A673 (cell line): ENCODE measurements around the gene SLC19A1. TPM values are rescaled to one million over a fixed set of nuclear protein-coding genes. Genes with fewer than 3 reads are reported as not detected.

ENCODE experiments used
- BruUV-seq: library from RNA; stranded (reverse); fragments of 400-500 nt; replicated peaks from 2 replicates; lab custom pipeline; 2021; lab: Mats Ljungman, UMichigan
- CTCF ChIA-PET: fragments of 300-600 bp; sonication (Branson Sonifier 250); formaldehyde crosslinking; loops from one replicate; lab custom pipeline; 2022; ENCODE audit warnings: antibody characterized with exemption; lab: Charles Lee
- POLR2A ChIA-PET: fragments of 300-600 bp; sonication (Branson Sonifier 250); formaldehyde crosslinking; loops from one replicate; lab custom pipeline; 2022; ENCODE audit warnings: antibody characterized with exemption; ENCODE audit not compliant: low non-redundant PET; lab: Charles Lee
- DNase-seq: peaks from one replicate; pipeline ENCODE4 v3.0.0-alpha.2; 2015; ENCODE audit warnings: low spot score
- H3K27ac ChIP-seq: fragments of 200-600 bp; sonication (generic); 2 replicates; pipeline ENCODE4 v1.5.1; 2016; ENCODE audit warnings: mixed run types, low read depth, mild to moderate bottlenecking, mixed read lengths, antibody characterized with exemption, low read length; ENCODE audit not compliant: poor library complexity, severe bottlenecking
- H3K27me3 ChIP-seq: fragments of 200-600 bp; sonication (generic); replicated peaks from 2 replicates; pipeline ENCODE4 v1.6.1; 2017; ENCODE audit warnings: mixed run types, low read depth, mild to moderate bottlenecking, mixed read lengths, antibody characterized with exemption, low read length; ENCODE audit not compliant: insufficient read depth, poor library complexity
- H3K36me3 ChIP-seq: fragments of 200-600 bp; sonication (generic); 2 replicates; pipeline ENCODE4 v1.6.1; 2016; ENCODE audit warnings: mixed run types, mild to moderate bottlenecking, mixed read lengths, antibody characterized with exemption, low read length; ENCODE audit not compliant: insufficient read depth, poor library complexity, severe bottlenecking
- H3K4me1 ChIP-seq: fragments of 200-600 bp; sonication (generic); 2 replicates; pipeline ENCODE4 v1.6.1; 2017; ENCODE audit warnings: mixed run types, mild to moderate bottlenecking, mixed read lengths, antibody characterized with exemption, low read length; ENCODE audit not compliant: insufficient read depth, poor library complexity, severe bottlenecking
- H3K4me3 ChIP-seq: fragments of 200-600 bp; sonication (generic); 2 replicates; pipeline ENCODE4 v1.5.1; 2016; ENCODE audit warnings: low read depth, mixed run types, mild to moderate bottlenecking, mixed read lengths, low read length; ENCODE audit not compliant: poor library complexity, severe bottlenecking
- H3K9me3 ChIP-seq: fragments of 200-600 bp; sonication (generic); 2 replicates; pipeline ENCODE4 v1.6.1; 2016; ENCODE audit warnings: mixed run types, low read depth, mild to moderate bottlenecking, mixed read lengths, antibody characterized with exemption, low read length; ENCODE audit not compliant: poor library complexity, severe bottlenecking
- CTCF ChIP-seq: fragments of 300-800, 200-600 bp; sonication (generic); conservative IDR thresholded peaks from 2 replicates; pipeline ENCODE4 v1.5.1; 2017; ENCODE audit warnings: low read depth, mild to moderate bottlenecking, antibody characterized with exemption, low read length, moderate library complexity, mixed read lengths
- EZH2 ChIP-seq: fragments of 200-600 bp; sonication (generic); IDR thresholded peaks from 2 replicates; pipeline ENCODE4 v1.6.1; 2017; ENCODE audit warnings: borderline replicate concordance, low read depth, mild to moderate bottlenecking, mixed read lengths, antibody characterized with exemption, low read length; ENCODE audit not compliant: poor library complexity, severe bottlenecking
- intact Hi-C: fragments of 100-400 bp; cut with micrococcal nuclease; formaldehyde crosslinking; loops from one replicate; pipeline ENCODE4 v1.10.0; 2022; ENCODE audit not compliant: unreplicated experiment
- total RNA-seq: library from RNA; stranded (reverse); gene quantifications from 2 replicates; pipeline ENCODE4 v1.2.3, GENCODE V29; 2021

The SLC19A1 gene
- total RNA-seq, 1 experiment from 2014 or later, result 72.1 TPM

- CTCF ChIA-PET, result no interaction called here
- BruUV-seq, result no TSS peak
- no peak for DNase-seq
- TF ChIP-seq CTCF (no peak), EZH2 (no peak)
- peaks cover 9% of the 10 kb centered on the region for H3K4me1 ChIP-seq
- no peak overlapping the region for H3K27ac ChIP-seq
- no peaks in the 10 kb centered on the region for H3K36me3 ChIP-seq
- no peaks in the 10 kb centered on the region for H3K27me3 ChIP-seq
- intact Hi-C loops, result loop anchor here (10.0 kb wide), 1 partner anchor 338 kb away; no protein-coding TSS in a partner anchor
- H3K4me3 ChIP-seq, result no peak overlapping the region
- no peaks in the 10 kb centered on the region for H3K9me3 ChIP-seq
- POLR2A ChIA-PET, result no interaction called here
Observed at GRCh38 chr21:45546636-45547544, 4.7 kb upstream of the SLC19A1 start.

GRCh38 chr21:45545691-45546531 lies 3.7 kb upstream of the SLC19A1 start:
- H3K4me1 ChIP-seq, result peaks cover 15% of the 10 kb centered on the region
- ChIA-PET CTCF (no interaction called here), POLR2A (no interaction called here)
- no peak overlapping the region for H3K4me3 ChIP-seq
- no TSS peak for BruUV-seq
- intact Hi-C loops, result loop anchor here (10.0 kb wide), 1 partner anchor 339 kb away; no protein-coding TSS in a partner anchor
- no peaks in the 10 kb centered on the region for H3K36me3 ChIP-seq
- no peak overlapping the region for H3K27ac ChIP-seq
- no peak for TF ChIP-seq CTCF
- TF ChIP-seq EZH2, result no peak
- DNase-seq, result no peak
- H3K9me3 ChIP-seq, result no peaks in the 10 kb centered on the region
- no peaks in the 10 kb centered on the region for H3K27me3 ChIP-seq

GRCh38 chr21:45545236-45545570 lies 3.0 kb upstream of the SLC19A1 start:
- no peak overlapping the region for H3K27ac ChIP-seq
- no TSS peak for BruUV-seq
- DNase-seq, result no peak
- H3K9me3 ChIP-seq, result no peaks in the 10 kb centered on the region
- intact Hi-C loops, result loop anchor here (10.0 kb wide), 1 partner anchor 340 kb away; no protein-coding TSS in a partner anchor
- ChIA-PET POLR2A (no interaction called here), CTCF (no interaction called here)
- no peaks in the 10 kb centered on the region for H3K27me3 ChIP-seq
- no peak overlapping the region for H3K4me3 ChIP-seq
- H3K4me1 ChIP-seq, result peaks cover 19% of the 10 kb centered on the region
- TF ChIP-seq CTCF (no peak), EZH2 (no peak)
- H3K36me3 ChIP-seq, result no peaks in the 10 kb centered on the region
